Measurements from ENCODE around the gene QRFP. TPM values are rescaled to one million over a fixed set of nuclear protein-coding genes. Genes with fewer than 3 reads are reported as not detected.
"Not testable (repeated sequence)": the region's sequence is repeated elsewhere in the genome, so short reads cannot be mapped to it uniquely, and the experiment has no call there.

Gene QRFP
- total RNA-seq, 1 experiment from 2014 or later, result not detected

GRCh38 chr9:130910041-130910440 lies 13.4 kb upstream of the QRFP start:
- in situ Hi-C loops (cut with HindIII; ENCODE audit: low pct_unique_long_range_greater_than_20kb, low sequenced_read_pairs); DNase-seq (ENCODE audit: low read depth): not testable (repeated sequence)

GRCh38 chr9:130908878-130909355 lies 12.3 kb upstream of the QRFP start:
- in situ Hi-C loops (cut with HindIII; ENCODE audit: low pct_unique_long_range_greater_than_20kb, low sequenced_read_pairs), result no loop called here
- DNase-seq (ENCODE audit: low read depth), result no peak

DNA sequence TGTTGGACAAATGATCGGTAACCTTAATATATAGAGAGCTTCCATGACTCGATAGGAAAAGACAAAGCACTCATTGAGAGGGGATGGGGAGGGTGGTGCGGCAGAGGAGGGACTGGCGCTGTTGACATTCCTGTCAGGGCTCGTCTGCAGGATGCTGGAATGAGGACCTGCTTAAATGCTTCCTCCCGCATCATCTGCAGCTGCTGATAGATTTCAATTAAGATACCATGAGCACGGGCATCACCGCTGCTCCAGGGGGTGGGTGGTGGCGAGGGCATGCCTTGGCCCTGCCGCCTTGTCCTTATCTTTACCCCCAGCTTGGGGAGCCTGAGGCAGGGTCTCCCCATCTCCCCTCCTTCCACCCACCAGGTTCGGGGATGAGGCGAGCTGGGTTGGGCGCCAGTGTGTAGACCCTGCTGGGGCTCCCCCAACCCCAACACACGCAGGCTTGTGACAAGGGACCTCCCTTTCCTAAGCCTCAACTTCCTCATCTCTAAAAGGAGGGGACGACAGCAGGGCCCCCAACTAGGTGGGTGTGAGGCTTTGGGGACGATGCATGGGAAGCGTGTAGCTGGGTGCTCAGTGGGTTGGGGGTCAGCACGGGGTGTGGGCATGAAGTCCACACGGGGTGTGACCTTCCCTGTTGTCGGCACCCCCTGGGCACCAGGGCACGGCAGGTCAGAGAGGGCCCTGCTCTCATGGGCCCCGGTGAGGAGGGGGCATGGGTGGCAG lies 11.7 kb upstream of the QRFP start:
- in situ Hi-C loops (cut with HindIII; ENCODE audit: low pct_unique_long_range_greater_than_20kb, low sequenced_read_pairs), result no loop called here
- DNase-seq (ENCODE audit: low read depth), result no peak

DNA sequence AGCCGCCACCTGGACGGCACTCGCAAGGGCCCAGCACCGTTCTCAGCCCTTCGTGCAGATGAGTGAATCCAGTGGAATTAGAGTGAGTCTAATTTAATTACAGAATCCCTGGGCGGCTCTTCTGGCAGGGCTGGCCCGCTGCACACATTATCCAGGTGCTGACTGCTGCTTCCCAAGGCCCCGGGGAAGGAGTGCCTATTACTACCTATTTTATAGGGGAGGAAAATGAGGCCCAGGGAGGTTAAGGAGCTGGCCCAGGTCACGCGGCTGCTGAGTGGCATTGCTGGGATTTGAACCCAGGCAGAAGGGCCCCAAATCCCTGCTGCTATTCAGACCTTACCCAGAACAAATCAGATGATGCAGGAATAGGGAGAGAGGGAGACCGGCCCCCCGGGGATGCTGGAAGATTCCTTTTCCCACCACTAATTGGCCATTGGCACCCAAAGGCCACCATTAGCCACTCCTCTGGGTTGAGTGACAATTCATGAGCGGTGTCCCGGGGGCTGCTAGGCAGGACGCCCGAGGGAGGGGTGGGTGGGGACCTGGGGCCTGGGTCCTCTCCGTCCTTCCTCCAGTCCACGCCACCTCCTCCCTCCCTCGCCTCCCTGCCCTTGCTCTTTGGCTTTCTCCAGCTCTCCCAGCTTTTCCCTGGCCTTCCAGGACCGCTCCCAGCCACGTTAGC lies 10.3 kb upstream of the QRFP start:
- DNase-seq (ENCODE audit: low read depth), result no peak
- in situ Hi-C loops (cut with HindIII; ENCODE audit: low pct_unique_long_range_greater_than_20kb, low sequenced_read_pairs), result no loop called here

GRCh38 chr9:130905902-130906734 lies 9.5 kb upstream of the QRFP start:
- no peak for DNase-seq (ENCODE audit: low read depth)
- in situ Hi-C loops (cut with HindIII; ENCODE audit: low pct_unique_long_range_greater_than_20kb, low sequenced_read_pairs), result no loop called here

DNA sequence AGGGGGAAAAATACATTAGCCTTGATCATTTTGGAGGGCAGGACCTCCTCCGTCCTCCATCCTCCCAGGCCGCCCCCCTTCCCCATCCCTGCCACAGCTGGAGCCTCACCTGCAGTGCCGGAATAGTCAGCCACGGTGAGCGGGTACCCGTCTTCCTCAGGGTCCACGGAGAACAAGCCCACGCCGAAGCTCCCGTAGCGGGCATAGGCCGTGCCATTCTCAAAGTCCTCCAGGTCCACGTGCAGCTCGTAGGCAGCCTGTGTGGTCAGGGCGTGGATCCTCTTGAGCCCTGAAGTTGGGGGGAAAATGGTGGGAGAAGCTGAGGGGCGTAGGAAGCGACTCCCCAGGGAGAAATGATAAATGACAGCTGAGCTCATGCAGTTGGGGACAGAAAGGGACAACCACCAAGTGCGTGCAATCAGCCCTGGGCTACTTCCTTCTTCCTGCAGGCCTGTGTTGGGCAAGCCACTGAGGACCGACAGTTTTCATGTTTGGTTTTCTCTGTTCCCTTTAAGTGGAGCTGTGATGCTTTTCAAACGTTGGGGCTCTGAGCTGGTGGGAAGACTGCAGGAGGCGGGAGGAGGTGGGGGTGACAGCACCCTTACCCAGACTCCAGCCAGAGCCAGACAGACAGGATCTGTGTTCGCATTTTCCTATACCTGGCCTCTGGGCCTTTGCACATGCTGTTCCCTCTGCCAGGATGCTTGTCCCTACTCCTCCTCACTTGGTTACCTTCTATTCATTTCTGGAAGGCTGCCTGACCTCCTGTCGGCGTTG lies 8.7 kb upstream of the QRFP start:
- in situ Hi-C loops (cut with HindIII; ENCODE audit: low pct_unique_long_range_greater_than_20kb, low sequenced_read_pairs), result no loop called here

DNA sequence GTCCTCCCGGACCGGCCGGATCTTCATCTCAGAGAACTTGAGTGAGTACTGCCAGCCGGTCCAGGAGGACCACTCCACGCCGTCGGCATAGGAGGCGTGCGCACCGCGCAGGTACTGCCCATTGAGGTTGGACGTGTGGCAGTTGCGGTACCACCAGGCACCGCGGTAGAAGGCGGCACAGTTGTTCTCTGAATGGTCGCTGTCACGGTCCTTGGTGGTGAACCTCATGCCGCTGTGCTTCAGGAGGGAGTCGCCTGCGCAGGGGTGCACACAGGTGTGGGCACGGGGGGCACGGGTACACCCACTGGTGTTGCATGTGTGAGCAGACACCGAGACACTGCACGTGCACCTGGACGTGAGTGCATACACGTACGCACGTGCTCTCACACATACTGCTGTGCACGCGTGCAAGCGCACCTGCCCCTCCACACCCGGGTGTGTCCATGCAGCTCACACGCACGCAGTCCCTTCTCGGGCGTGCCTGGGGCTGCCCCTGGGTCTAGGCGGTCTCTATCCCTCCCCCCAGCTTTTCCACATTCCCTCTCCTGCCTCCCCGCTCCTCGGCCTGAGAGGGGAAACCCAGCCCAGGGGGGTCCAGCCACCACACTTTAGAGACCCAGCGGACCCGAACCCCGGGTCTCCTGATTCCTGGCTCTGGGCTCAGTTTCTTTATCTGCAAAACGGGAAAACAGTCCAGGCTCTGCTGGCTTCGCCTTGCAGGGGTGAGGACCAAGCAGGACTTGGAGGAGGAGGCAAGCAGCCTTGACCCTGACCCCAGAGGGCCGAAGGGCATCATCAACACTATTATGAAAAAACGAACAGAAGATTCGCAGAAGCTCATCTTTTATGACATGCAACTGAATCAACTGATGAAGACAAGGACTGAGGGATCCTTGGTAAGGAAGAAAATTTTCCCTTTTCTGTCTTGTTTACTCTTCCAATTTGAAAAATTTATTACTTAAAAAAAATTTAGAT lies 7.7 kb upstream of the QRFP start:
- DNase-seq (ENCODE audit: low read depth), result no peak
- in situ Hi-C loops (cut with HindIII; ENCODE audit: low pct_unique_long_range_greater_than_20kb, low sequenced_read_pairs), result no loop called here

More for the DNA sequence above, 8.7 kb upstream of the QRFP start:
- DNase-seq (ENCODE audit: low read depth), result no peak

GRCh38 chr9:130903194-130904069 lies 6.8 kb upstream of the QRFP start:
- DNase-seq (ENCODE audit: low read depth), result no peak
- in situ Hi-C loops (cut with HindIII; ENCODE audit: low pct_unique_long_range_greater_than_20kb, low sequenced_read_pairs), result no loop called here

GRCh38 chr9:130902204-130903185 lies 5.9 kb upstream of the QRFP start:
- in situ Hi-C loops (cut with HindIII; ENCODE audit: low pct_unique_long_range_greater_than_20kb, low sequenced_read_pairs), result no loop called here
- no peak for DNase-seq (ENCODE audit: low read depth)

GRCh38 chr9:130901498-130902203 lies 5.0 kb upstream of the QRFP start:
- in situ Hi-C loops (cut with HindIII; ENCODE audit: low pct_unique_long_range_greater_than_20kb, low sequenced_read_pairs), result no loop called here
- DNase-seq (ENCODE audit: low read depth), result no peak

GRCh38 chr9:130900701-130901497 lies 4.3 kb upstream of the QRFP start:
- DNase-seq (ENCODE audit: low read depth), result no peak
- in situ Hi-C loops (cut with HindIII; ENCODE audit: low pct_unique_long_range_greater_than_20kb, low sequenced_read_pairs), result no loop called here

- DNase-seq (ENCODE audit: low read depth), result no peak
- in situ Hi-C loops (cut with HindIII; ENCODE audit: low pct_unique_long_range_greater_than_20kb, low sequenced_read_pairs), result no loop called here
Observed at GRCh38 chr9:130899051-130899748, 2.6 kb upstream of the QRFP start.

DNA sequence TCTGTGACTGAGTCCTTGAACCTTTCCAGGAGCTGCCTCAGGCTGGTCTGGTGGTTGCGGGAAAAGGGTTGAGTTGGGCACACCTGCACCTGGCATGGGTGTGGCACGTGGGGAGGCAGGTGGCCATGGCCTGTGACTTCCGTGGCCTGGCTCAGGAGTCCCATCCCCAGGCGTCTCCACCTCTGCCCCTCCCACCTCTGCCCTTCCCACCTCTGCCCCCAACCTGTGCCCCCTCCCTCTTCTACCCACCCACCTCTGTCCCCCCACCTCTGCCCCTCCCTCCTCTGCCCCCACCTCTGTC lies 1.9 kb upstream of the QRFP start:
- no peak for DNase-seq (ENCODE audit: low read depth)
- in situ Hi-C loops (cut with HindIII; ENCODE audit: low pct_unique_long_range_greater_than_20kb, low sequenced_read_pairs), result no loop called here
